NB4 (cell line): ENCODE data around the gene BLNK.

ENCODE experiments used
- DNase-seq: peaks from one replicate; pipeline ENCODE4 v3.0.0; 2010; ENCODE audit warnings: low read depth
- H3K4me3 ChIP-seq: one replicate; pipeline ENCODE4 v1.5.1; 2011; ENCODE audit warnings: mild to moderate bottlenecking, low read depth, low read length, moderate library complexity
- MAX ChIP-seq: IDR thresholded peaks from 2 replicates; pipeline ENCODE4 v1.6.1; 2011; ENCODE audit warnings: low read depth, low read length
- MYC ChIP-seq: IDR thresholded peaks from 2 replicates; pipeline ENCODE4 v1.6.1; 2011; ENCODE audit warnings: low read depth, low read length
- POLR2A ChIP-seq: IDR thresholded peaks from 2 replicates; pipeline ENCODE4 v1.6.1; 2011; ENCODE audit warnings: mild to moderate bottlenecking; ENCODE audit not compliant: insufficient read length; ENCODE audit errors: extremely low read depth
- TF ChIP-seq, protein P1 (sequence below): IDR thresholded peaks from one replicate; pipeline ENCODE4 v1.5.1; 2012; ENCODE audit warnings: low read depth, low read length

BLNK gene

DNA sequence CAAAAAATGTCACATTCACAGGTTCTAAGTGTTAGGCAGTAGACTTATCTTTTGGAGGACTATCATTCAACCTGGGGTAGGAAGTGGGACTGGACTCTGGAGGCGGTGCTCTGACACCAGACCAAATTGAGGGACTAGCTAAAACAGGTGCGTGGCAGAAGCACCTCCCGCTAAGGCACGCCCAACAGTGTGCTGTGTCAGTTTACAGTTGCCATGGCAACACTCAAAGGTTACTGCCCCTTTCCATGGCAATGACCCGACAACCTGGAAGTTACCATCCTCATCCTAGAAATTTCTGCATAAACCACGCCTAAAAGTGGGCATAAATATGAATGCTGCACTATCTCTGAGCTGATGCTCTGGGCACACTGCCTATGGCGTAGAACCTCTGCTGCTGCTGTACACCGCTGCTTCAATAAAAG lies 14.0 kb upstream of the BLNK start:
- no peak overlapping the region for H3K4me3 ChIP-seq
- DNase-seq = no peak
- no peak for TF ChIP-seq MAX
- no peak for TF ChIP-seq MYC
- TF ChIP-seq POLR2A = no peak
- TF ChIP-seq, protein P1, sequence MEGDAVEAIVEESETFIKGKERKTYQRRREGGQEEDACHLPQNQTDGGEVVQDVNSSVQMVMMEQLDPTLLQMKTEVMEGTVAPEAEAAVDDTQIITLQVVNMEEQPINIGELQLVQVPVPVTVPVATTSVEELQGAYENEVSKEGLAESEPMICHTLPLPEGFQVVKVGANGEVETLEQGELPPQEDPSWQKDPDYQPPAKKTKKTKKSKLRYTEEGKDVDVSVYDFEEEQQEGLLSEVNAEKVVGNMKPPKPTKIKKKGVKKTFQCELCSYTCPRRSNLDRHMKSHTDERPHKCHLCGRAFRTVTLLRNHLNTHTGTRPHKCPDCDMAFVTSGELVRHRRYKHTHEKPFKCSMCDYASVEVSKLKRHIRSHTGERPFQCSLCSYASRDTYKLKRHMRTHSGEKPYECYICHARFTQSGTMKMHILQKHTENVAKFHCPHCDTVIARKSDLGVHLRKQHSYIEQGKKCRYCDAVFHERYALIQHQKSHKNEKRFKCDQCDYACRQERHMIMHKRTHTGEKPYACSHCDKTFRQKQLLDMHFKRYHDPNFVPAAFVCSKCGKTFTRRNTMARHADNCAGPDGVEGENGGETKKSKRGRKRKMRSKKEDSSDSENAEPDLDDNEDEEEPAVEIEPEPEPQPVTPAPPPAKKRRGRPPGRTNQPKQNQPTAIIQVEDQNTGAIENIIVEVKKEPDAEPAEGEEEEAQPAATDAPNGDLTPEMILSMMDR = no peak

GRCh38 chr10:96283756-96284155 lies 12.4 kb upstream of the BLNK start:
- TF ChIP-seq MYC (no peak), POLR2A (no peak), MAX (no peak)
- TF ChIP-seq, protein P1 = no peak
- DNase-seq = no peak
- no peak overlapping the region for H3K4me3 ChIP-seq

GRCh38 chr10:96283351-96283750 lies 12.0 kb upstream of the BLNK start:
- no peak for TF ChIP-seq MAX
- TF ChIP-seq, protein P1 = no peak
- TF ChIP-seq MYC = no peak
- no peak for TF ChIP-seq POLR2A
- DNase-seq = no peak
- H3K4me3 ChIP-seq = no peak overlapping the region

GRCh38 chr10:96281444-96282029 lies 10.2 kb upstream of the BLNK start:
- DNase-seq = no peak
- no peak overlapping the region for H3K4me3 ChIP-seq
- TF ChIP-seq, protein P1 = no peak
- TF ChIP-seq MAX (no peak), POLR2A (no peak), MYC (no peak)

DNA sequence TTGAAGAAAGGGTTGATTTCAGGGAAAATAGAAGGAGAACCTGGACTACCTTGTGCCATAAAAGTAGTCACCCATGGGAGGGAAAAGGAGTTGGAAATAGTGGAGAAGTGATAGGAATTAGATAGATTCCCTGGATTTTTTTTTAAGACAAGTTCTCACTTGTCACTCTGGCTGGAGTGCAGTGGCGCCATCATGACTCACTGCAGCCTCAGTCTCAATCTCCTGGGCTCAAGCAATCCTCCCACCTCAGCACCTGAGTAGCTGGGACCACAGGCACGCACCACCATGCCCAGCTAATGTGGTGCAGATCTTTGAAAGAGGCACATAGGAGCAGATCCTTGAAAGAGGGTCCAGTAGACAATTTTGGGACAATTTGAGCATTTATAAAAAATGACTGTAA lies 9.5 kb upstream of the BLNK start:
- DNase-seq = no peak
- TF ChIP-seq MAX (no peak), POLR2A (no peak), MYC (no peak)
- TF ChIP-seq, protein P1 = no peak
- no peak overlapping the region for H3K4me3 ChIP-seq

- TF ChIP-seq MAX (no peak), POLR2A (no peak), MYC (no peak)
- TF ChIP-seq, protein P1 = no peak
- DNase-seq = no peak
- no peak overlapping the region for H3K4me3 ChIP-seq
Measured at GRCh38 chr10:96279191-96279641, 7.8 kb upstream of the BLNK start.
